ENCODE measurements around the gene HIF3A. TPM values are rescaled to one million over a fixed set of nuclear protein-coding genes. Genes with fewer than 3 reads are reported as not detected.

Gene HIF3A
- total RNA-seq, 1 experiment from 2014 or later = not detected

DNA sequence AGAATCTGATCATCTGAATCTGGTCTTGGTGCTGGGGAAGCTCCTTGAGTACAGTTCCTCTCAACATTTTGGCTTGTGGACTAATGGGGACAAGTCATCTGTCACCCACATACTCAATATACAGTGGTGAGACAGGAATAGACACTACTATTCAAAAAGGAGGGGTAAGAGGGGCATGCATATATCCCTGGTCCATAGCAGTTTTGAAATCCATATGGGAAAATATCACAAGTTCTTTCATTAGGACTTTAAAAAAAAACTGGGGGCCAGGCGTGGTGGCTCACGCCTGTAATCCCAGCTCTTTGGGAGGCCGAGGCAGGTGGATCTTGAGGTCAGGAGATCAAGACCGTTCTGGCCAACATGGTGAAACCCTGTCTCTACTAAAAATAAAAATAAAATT, 29.8 kb downstream of the HIF3A start:
- H3K9me3 ChIP-seq (ENCODE audit: control insufficient read depth, insufficient read depth, low read depth, low read length) = peaks cover 6% of the 10 kb centered on the region; the same call in 1 of the 2 replicates
- H3K36me3 ChIP-seq (ENCODE audit: control insufficient read depth, insufficient read depth, low read length) = no peaks in the 10 kb centered on the region
- ChIA-PET POLR2A (no interaction called here), CTCF (no interaction called here)
- H3K27ac ChIP-seq (ENCODE audit: low read length) = no peak overlapping the region
- BruUV-seq (replicated peaks) = no TSS peak
- H3K27me3 ChIP-seq (ENCODE audit: control insufficient read depth, insufficient read depth, low read length) = no peaks in the 10 kb centered on the region
- TF ChIP-seq POLR2AphosphoS5 (IDR thresholded peaks at IDR 0.05; ENCODE audit: low read depth, low read length) (no peak), TCF7L2 (IDR thresholded peaks at IDR 0.05; ENCODE audit: low read depth, low read length) (no peak), SIN3A (IDR thresholded peaks at IDR 0.05; ENCODE audit: borderline replicate concordance, insufficient read depth, low read depth, low read length) (no peak)
- TF ChIP-seq, protein P1, sequence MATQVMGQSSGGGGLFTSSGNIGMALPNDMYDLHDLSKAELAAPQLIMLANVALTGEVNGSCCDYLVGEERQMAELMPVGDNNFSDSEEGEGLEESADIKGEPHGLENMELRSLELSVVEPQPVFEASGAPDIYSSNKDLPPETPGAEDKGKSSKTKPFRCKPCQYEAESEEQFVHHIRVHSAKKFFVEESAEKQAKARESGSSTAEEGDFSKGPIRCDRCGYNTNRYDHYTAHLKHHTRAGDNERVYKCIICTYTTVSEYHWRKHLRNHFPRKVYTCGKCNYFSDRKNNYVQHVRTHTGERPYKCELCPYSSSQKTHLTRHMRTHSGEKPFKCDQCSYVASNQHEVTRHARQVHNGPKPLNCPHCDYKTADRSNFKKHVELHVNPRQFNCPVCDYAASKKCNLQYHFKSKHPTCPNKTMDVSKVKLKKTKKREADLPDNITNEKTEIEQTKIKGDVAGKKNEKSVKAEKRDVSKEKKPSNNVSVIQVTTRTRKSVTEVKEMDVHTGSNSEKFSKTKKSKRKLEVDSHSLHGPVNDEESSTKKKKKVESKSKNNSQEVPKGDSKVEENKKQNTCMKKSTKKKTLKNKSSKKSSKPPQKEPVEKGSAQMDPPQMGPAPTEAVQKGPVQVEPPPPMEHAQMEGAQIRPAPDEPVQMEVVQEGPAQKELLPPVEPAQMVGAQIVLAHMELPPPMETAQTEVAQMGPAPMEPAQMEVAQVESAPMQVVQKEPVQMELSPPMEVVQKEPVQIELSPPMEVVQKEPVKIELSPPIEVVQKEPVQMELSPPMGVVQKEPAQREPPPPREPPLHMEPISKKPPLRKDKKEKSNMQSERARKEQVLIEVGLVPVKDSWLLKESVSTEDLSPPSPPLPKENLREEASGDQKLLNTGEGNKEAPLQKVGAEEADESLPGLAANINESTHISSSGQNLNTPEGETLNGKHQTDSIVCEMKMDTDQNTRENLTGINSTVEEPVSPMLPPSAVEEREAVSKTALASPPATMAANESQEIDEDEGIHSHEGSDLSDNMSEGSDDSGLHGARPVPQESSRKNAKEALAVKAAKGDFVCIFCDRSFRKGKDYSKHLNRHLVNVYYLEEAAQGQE (IDR thresholded peaks at IDR 0.05; ENCODE audit: insufficient read depth in 1 of 2, low read depth in 2 of 2, low read length in 1 of 2) = no peak
- TF ChIP-seq, protein P2, sequence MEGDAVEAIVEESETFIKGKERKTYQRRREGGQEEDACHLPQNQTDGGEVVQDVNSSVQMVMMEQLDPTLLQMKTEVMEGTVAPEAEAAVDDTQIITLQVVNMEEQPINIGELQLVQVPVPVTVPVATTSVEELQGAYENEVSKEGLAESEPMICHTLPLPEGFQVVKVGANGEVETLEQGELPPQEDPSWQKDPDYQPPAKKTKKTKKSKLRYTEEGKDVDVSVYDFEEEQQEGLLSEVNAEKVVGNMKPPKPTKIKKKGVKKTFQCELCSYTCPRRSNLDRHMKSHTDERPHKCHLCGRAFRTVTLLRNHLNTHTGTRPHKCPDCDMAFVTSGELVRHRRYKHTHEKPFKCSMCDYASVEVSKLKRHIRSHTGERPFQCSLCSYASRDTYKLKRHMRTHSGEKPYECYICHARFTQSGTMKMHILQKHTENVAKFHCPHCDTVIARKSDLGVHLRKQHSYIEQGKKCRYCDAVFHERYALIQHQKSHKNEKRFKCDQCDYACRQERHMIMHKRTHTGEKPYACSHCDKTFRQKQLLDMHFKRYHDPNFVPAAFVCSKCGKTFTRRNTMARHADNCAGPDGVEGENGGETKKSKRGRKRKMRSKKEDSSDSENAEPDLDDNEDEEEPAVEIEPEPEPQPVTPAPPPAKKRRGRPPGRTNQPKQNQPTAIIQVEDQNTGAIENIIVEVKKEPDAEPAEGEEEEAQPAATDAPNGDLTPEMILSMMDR (IDR thresholded peaks at IDR 0.05) = no peak
- no peaks in the 10 kb centered on the region for H3K4me1 ChIP-seq (ENCODE audit: control insufficient read depth, insufficient read depth, low read length)
- ATAC-seq = no peak
- no peak for DNase-seq (ENCODE audit: low read depth, low spot score)
- in situ Hi-C loops (cut with HindIII; ENCODE audit: low pct_unique_long_range_greater_than_20kb, low sequenced_read_pairs) = no loop called here
- intact Hi-C loops (cut with micrococcal nuclease; ENCODE audit: unreplicated experiment) = no loop called here
- no peak overlapping the region for H3K4me3 ChIP-seq (ENCODE audit: low read depth in 2 of 2, low read length in 2 of 2)

DNA sequence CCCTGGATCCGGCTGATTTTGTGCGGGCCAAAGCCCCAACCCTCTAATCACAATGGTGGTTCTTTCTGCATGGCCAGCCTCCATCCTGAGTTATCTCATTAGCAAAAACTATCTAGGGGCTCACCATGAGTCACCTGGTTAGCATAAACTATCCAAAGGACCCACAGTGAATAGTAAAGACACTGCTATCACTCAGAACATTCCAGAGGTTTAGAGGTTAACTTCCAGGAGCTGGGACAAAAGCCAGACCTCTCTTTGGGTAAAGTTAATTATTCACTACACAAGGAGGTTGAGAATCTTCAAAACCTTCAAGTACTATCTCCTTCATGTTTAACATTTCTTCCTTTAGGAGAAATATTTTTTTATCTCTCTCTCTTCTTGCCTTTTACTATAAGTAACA, 31.2 kb downstream of the HIF3A start:
- peaks cover 6% of the 10 kb centered on the region; the same call in 1 of the 2 replicates for H3K9me3 ChIP-seq (ENCODE audit: control insufficient read depth, insufficient read depth, low read depth, low read length)
- no peak overlapping the region for H3K4me3 ChIP-seq (ENCODE audit: low read depth in 2 of 2, low read length in 2 of 2)
- POLR2A ChIA-PET = no interaction called here
- no peak overlapping the region for H3K27ac ChIP-seq (ENCODE audit: low read length)
- intact Hi-C loops (cut with micrococcal nuclease; ENCODE audit: unreplicated experiment) = no loop called here
- TF ChIP-seq POLR2AphosphoS5 (IDR thresholded peaks at IDR 0.05; ENCODE audit: low read depth, low read length) (no peak), SIN3A (IDR thresholded peaks at IDR 0.05; ENCODE audit: borderline replicate concordance, insufficient read depth, low read depth, low read length) (no peak), TCF7L2 (IDR thresholded peaks at IDR 0.05; ENCODE audit: low read depth, low read length) (no peak)
- TF ChIP-seq, protein P2 (IDR thresholded peaks at IDR 0.05) = no peak
- TF ChIP-seq, protein P1 (IDR thresholded peaks at IDR 0.05; ENCODE audit: insufficient read depth in 1 of 2, low read depth in 2 of 2, low read length in 1 of 2) = no peak
- no peaks in the 10 kb centered on the region for H3K36me3 ChIP-seq (ENCODE audit: control insufficient read depth, insufficient read depth, low read length)
- CTCF ChIA-PET = no interaction called here
- no peaks in the 10 kb centered on the region for H3K27me3 ChIP-seq (ENCODE audit: control insufficient read depth, insufficient read depth, low read length)
- no peaks in the 10 kb centered on the region for H3K4me1 ChIP-seq (ENCODE audit: control insufficient read depth, insufficient read depth, low read length)
- BruUV-seq (replicated peaks) = no TSS peak
- in situ Hi-C loops (cut with HindIII; ENCODE audit: low pct_unique_long_range_greater_than_20kb, low sequenced_read_pairs) = no loop called here
- ATAC-seq = no peak
- DNase-seq (ENCODE audit: low read depth, low spot score) = no peak
